WTC11 (cell line): Measurements from ENCODE around the gene EXOC4. TPM values are rescaled to one million over a fixed set of nuclear protein-coding genes. Genes with fewer than 3 reads are reported as not detected.

Experiments used
- ATAC-seq: fragments of 200-7000 bp; cut with Tn5 transposase; 2 replicates; pipeline ENCODE4 v1.10.0; 2021; ENCODE audit warnings: mild to moderate bottlenecking, moderate library complexity
- CTCF ChIA-PET: fragments of 300-600 bp; sonication (Branson Sonifier 250); formaldehyde crosslinking; loops from one replicate; lab custom pipeline; 2021; ENCODE audit warnings: antibody characterized with exemption; lab: Charles Lee
- POLR2A ChIA-PET: fragments of 350-600 bp; sonication (Branson Sonifier 250); formaldehyde crosslinking; loops from one replicate; lab custom pipeline; 2021; ENCODE audit warnings: antibody characterized with exemption; lab: Charles Lee
- DNase-seq: peaks from one replicate; pipeline ENCODE4 v3.0.0; 2021; ENCODE audit warnings: low spot score
- H3K27ac Mint-ChIP-seq: 2 replicates; pipeline ENCODE4 v1.8.0; 2021; ENCODE audit warnings: mixed read lengths
- H3K27me3 Mint-ChIP-seq: 2 replicates; pipeline ENCODE4 v1.8.0; 2021; ENCODE audit warnings: low read depth, mild to moderate bottlenecking, moderate library complexity, mixed read lengths
- H3K36me3 Mint-ChIP-seq: 2 replicates; pipeline ENCODE4 v1.8.0; 2021; ENCODE audit warnings: mixed read lengths
- H3K4me1 Mint-ChIP-seq: 2 replicates; pipeline ENCODE4 v1.8.0; 2022; ENCODE audit warnings: mixed read lengths
- H3K4me3 Mint-ChIP-seq: 2 replicates; pipeline ENCODE4 v1.8.0; 2021; ENCODE audit warnings: mild to moderate bottlenecking, moderate library complexity, mixed read lengths
- H3K9me3 Mint-ChIP-seq: 2 replicates; pipeline ENCODE4 v1.8.0; 2021; ENCODE audit warnings: mixed read lengths
- ATF3 ChIP-seq: sonication (generic); formaldehyde crosslinking; conservative IDR thresholded peaks from 2 replicates; pipeline ENCODE4 v1.8.1; 2022; ENCODE audit warnings: mild to moderate bottlenecking, missing genetic modification reagents
- ATF6 ChIP-seq: sonication (generic); formaldehyde crosslinking; IDR thresholded peaks from 2 replicates; pipeline ENCODE4 v1.8.1; 2023; ENCODE audit warnings: mild to moderate bottlenecking, missing genetic modification reagents
- E2F5 ChIP-seq: sonication (generic); formaldehyde crosslinking; IDR thresholded peaks from 2 replicates; pipeline ENCODE4 v1.8.1; 2022; ENCODE audit warnings: mild to moderate bottlenecking, moderate library complexity, missing genetic modification reagents
- ERG ChIP-seq: fragments of 250-450 bp; sonication (Bioruptor Pico); IDR thresholded peaks from 2 replicates; pipeline ENCODE4 v1.8.0; 2021; ENCODE audit warnings: mild to moderate bottlenecking
- ESRRA ChIP-seq: sonication (generic); formaldehyde crosslinking; IDR thresholded peaks from 2 replicates; pipeline ENCODE4 v1.8.1; 2022; ENCODE audit warnings: mild to moderate bottlenecking, missing genetic modification reagents, borderline replicate concordance
- ETV6 ChIP-seq: sonication (generic); formaldehyde crosslinking; IDR thresholded peaks from 2 replicates; pipeline ENCODE4 v1.8.1; 2022; ENCODE audit warnings: mild to moderate bottlenecking, missing genetic modification reagents
- FOXJ3 ChIP-seq: sonication (generic); formaldehyde crosslinking; IDR thresholded peaks from 2 replicates; pipeline ENCODE4 v1.9.0; 2021; ENCODE audit warnings: missing genetic modification reagents, mild to moderate bottlenecking, borderline replicate concordance
- FOXP4 ChIP-seq: sonication (generic); formaldehyde crosslinking; IDR thresholded peaks from 2 replicates; pipeline ENCODE4 v1.8.0; 2022; ENCODE audit warnings: mild to moderate bottlenecking, missing genetic modification reagents
- MAX ChIP-seq: sonication (generic); formaldehyde crosslinking; IDR thresholded peaks from 2 replicates; pipeline ENCODE4 v1.8.0; 2022; ENCODE audit warnings: mild to moderate bottlenecking, missing genetic modification reagents
- MXD4 ChIP-seq: fragments of 250-450 bp; sonication (Bioruptor Pico); IDR thresholded peaks from 2 replicates; pipeline ENCODE4 v1.8.0; 2021; ENCODE audit warnings: mild to moderate bottlenecking, moderate library complexity, borderline replicate concordance
- NFE2L1 ChIP-seq: sonication (generic); formaldehyde crosslinking; IDR thresholded peaks from 2 replicates; pipeline ENCODE4 v1.8.1; 2023; ENCODE audit warnings: missing genetic modification reagents
- NR3C1 ChIP-seq: sonication (generic); formaldehyde crosslinking; conservative IDR thresholded peaks from 2 replicates; pipeline ENCODE4 v1.8.1; 2023; ENCODE audit warnings: low read depth, mild to moderate bottlenecking, missing genetic modification reagents
- PREB ChIP-seq: sonication (generic); formaldehyde crosslinking; IDR thresholded peaks from 2 replicates; pipeline ENCODE4 v1.8.1; 2022; ENCODE audit warnings: mild to moderate bottlenecking, missing genetic modification reagents, moderate library complexity, borderline replicate concordance
- PRRX2 ChIP-seq: fragments of 250-450 bp; sonication (Bioruptor Pico); IDR thresholded peaks from 2 replicates; pipeline ENCODE4 v1.8.0; 2021; ENCODE audit warnings: mild to moderate bottlenecking
- RELA ChIP-seq: sonication (generic); formaldehyde crosslinking; IDR thresholded peaks from 2 replicates; pipeline ENCODE4 v1.8.1; 2022; ENCODE audit warnings: missing genetic modification reagents, mild to moderate bottlenecking, borderline replicate concordance
- SOX15 ChIP-seq: fragments of 250-450 bp; sonication (Bioruptor Pico); IDR thresholded peaks from 2 replicates; pipeline ENCODE4 v1.9.0; 2021; ENCODE audit warnings: mild to moderate bottlenecking
- SP1 ChIP-seq: sonication (generic); formaldehyde crosslinking; conservative IDR thresholded peaks from 2 replicates; pipeline ENCODE4 v1.8.1; 2022; ENCODE audit warnings: missing genetic modification reagents
- TEAD4 ChIP-seq: sonication (generic); formaldehyde crosslinking; IDR thresholded peaks from 2 replicates; pipeline ENCODE4 v1.8.0; 2022; ENCODE audit warnings: mild to moderate bottlenecking, missing genetic modification reagents
- USF1 ChIP-seq: sonication (generic); formaldehyde crosslinking; IDR thresholded peaks from 2 replicates; pipeline ENCODE4 v1.8.0; 2022; ENCODE audit warnings: mild to moderate bottlenecking, missing genetic modification reagents
- ZBTB43 ChIP-seq: sonication (generic); formaldehyde crosslinking; IDR thresholded peaks from 2 replicates; pipeline ENCODE4 v1.8.1; 2023; ENCODE audit warnings: mild to moderate bottlenecking, missing genetic modification reagents
- ZNF121 ChIP-seq: sonication (generic); formaldehyde crosslinking; IDR thresholded peaks from 2 replicates; pipeline ENCODE4 v1.8.0; 2023; ENCODE audit warnings: missing genetic modification reagents
- ZNF138 ChIP-seq: sonication (generic); formaldehyde crosslinking; conservative IDR thresholded peaks from 2 replicates; pipeline ENCODE4 v1.8.1; 2022; ENCODE audit warnings: mild to moderate bottlenecking, moderate library complexity, missing genetic modification reagents
- ZNF263 ChIP-seq: sonication (generic); formaldehyde crosslinking; IDR thresholded peaks from 2 replicates; pipeline ENCODE4 v1.8.1; 2022; ENCODE audit warnings: low read depth, mild to moderate bottlenecking, moderate library complexity, missing genetic modification reagents
- ZNF396 ChIP-seq: fragments of 250-450 bp; sonication (Bioruptor Pico); IDR thresholded peaks from 2 replicates; pipeline ENCODE4 v1.8.0; 2021; ENCODE audit warnings: mild to moderate bottlenecking, moderate library complexity, borderline replicate concordance
- ZNF423 ChIP-seq: fragments of 250-450 bp; sonication (Bioruptor Pico); IDR thresholded peaks from 2 replicates; pipeline ENCODE4 v2.1.2; 2022; ENCODE audit warnings: mild to moderate bottlenecking, moderate library complexity
- total RNA-seq: library from RNA; stranded (reverse); gene quantifications from 3 replicates; pipeline ENCODE4 v1.2.3, GENCODE V29; 2021

EXOC4 gene
- total RNA-seq, 1 experiment from 2014 or later: 62.0 TPM

GRCh38 chr7:133646472-133647315 lies 393.8 kb downstream of the EXOC4 start:
- Mint-ChIP-seq H3K4me3 (no peak overlapping the region), H3K27me3 (no peaks in the 10 kb centered on the region), H3K36me3 (no peaks in the 10 kb centered on the region), H3K27ac (no peak overlapping the region), H3K4me1 (peaks cover 16% of the 10 kb centered on the region), H3K9me3 (peaks cover 8% of the 10 kb centered on the region)
- DNase-seq (no peak), ATAC-seq (no peak)
- CTCF ChIA-PET: no interaction called here
- POLR2A ChIA-PET: no interaction called here
- TF ChIP-seq ZNF396: no peak
- no peak for TF ChIP-seq USF1 (CRISPR knock-in tag)
- TF ChIP-seq ETV6: no peak
- no peak for TF ChIP-seq NR3C1
- TF ChIP-seq MAX (CRISPR knock-in tag): no peak
- TF ChIP-seq FOXJ3 (CRISPR knock-in tag): no peak
- TF ChIP-seq PREB (CRISPR knock-in tag): no peak
- TF ChIP-seq PRRX2 (CRISPR knock-in tag): no peak
- TF ChIP-seq ZNF263: no peak
- TF ChIP-seq ATF3 (CRISPR knock-in tag): no peak
- no peak for TF ChIP-seq TEAD4 (CRISPR knock-in tag)
- TF ChIP-seq NFE2L1 (CRISPR knock-in tag): no peak
- TF ChIP-seq MXD4 (CRISPR knock-in tag): no peak
- TF ChIP-seq ATF6 (CRISPR knock-in tag): no peak
- no peak for TF ChIP-seq ZNF423 (CRISPR knock-in tag)
- no peak for TF ChIP-seq ERG (CRISPR knock-in tag)
- TF ChIP-seq RELA (CRISPR knock-in tag): no peak
- no peak for TF ChIP-seq ZNF121 (CRISPR knock-in tag)
- no peak for TF ChIP-seq E2F5

- POLR2A ChIA-PET: no interaction called here
- H3K4me3 Mint-ChIP-seq: no peak overlapping the region
- DNase-seq: no peak
- no peak for ATAC-seq
- CTCF ChIA-PET: no interaction called here
- H3K4me1 Mint-ChIP-seq: peaks cover 16% of the 10 kb centered on the region
- no peaks in the 10 kb centered on the region for H3K36me3 Mint-ChIP-seq
- peaks cover 3% of the 10 kb centered on the region; the same call in 1 of the 2 replicates for H3K9me3 Mint-ChIP-seq
- H3K27me3 Mint-ChIP-seq: no peaks in the 10 kb centered on the region
- no peak overlapping the region for H3K27ac Mint-ChIP-seq
- TF ChIP-seq FOXP4 (CRISPR knock-in tag) (no peak), SOX15 (CRISPR knock-in tag) (no peak), SP1 (CRISPR knock-in tag) (no peak), NR3C1 (no peak), ZNF396 (no peak), ZNF138 (no peak), ESRRA (CRISPR knock-in tag) (no peak), ZBTB43 (CRISPR knock-in tag) (no peak)
These were observed 396.7 kb downstream of the EXOC4 start for GRCh38 chr7:133649593-133649992.
